HG03378 (cell line): Measurements from ENCODE around the gene KRTAP3-1.

ENCODE experiments used
- ATAC-seq: cut with Tn5 transposase; IDR thresholded peaks from one replicate; pipeline ENCODE4 v1.9.1; 2021; ENCODE audit warnings: mild to moderate bottlenecking, moderate library complexity; ENCODE audit not compliant: unreplicated experiment

The KRTAP3-1 gene

DNA sequence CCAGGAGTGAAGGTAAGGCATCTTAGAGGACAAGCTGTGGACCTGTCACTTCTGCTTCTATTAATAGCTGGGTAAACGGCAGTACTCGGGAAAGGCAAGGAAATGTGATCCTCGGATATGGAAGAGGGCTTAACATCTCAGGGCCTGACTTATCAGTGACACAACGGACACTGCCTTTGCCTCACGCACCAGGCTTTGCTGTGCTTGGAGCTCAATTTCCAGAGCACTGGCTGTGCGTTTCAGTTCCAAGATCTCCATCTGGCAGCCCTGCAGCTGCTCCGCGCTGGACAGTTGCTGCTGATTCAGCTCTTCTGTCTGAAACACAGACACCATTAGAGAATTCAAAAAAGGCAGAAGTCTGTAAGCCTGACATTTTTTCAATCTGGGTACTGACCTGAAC, 28.3 kb downstream of the KRTAP3-1 start:
- no peak for ATAC-seq

GRCh38 chr17:40980117-40980516, 28.8 kb downstream of the KRTAP3-1 start:
- no peak for ATAC-seq

DNA sequence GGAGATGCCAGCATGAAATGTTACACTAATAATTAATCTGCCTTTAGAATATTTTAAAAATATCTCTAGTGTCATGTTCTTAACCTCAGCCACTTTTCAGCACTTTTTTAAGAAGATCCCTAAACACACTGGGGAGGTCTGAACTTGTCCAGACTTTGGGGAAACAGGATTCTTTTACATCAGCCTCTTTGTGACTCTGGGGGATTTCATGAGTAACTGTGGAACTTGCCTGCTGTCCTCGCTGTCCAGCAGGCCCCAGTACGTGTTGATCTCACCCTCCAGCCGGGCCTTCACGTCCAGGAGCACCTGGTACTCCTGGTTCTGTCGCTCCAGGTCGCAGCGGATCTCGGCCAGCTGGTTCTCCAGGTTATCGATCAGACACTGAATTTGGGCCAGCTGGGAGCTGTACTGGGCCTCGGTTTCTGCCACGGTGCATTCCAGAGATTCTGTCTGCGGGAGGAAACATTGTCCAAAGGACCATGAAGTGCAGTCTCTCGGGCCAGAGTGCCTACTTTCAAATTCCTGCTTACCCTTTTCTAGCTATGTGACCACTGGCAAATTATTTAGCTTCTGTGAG, 30.3 kb downstream of the KRTAP3-1 start:
- ATAC-seq, result no peak

- no peak for ATAC-seq
Measured at GRCh38 chr17:40975516-40975915, 33.4 kb downstream of the KRTAP3-1 start.

DNA sequence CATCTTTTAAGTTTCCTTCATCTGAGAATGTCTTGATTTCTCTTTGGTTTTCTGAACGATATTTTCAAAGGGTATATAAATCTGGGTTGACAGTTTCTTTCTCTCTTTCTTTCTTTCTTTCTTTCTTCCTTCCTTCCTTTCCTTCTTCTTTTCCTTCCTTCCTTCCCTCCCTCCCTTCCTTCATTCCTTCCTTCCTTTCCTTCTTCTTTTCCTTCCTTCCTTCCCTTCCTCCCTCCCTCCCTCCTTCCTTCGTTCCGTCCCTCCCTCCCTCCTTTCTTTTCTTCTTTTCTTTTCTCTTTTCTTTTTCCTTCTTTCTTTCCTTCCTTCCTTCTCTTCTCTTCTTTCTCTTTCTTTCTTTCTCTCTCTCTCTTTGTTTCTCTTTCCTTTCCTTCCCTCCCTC, 34.6 kb downstream of the KRTAP3-1 start:
- no peak for ATAC-seq

DNA sequence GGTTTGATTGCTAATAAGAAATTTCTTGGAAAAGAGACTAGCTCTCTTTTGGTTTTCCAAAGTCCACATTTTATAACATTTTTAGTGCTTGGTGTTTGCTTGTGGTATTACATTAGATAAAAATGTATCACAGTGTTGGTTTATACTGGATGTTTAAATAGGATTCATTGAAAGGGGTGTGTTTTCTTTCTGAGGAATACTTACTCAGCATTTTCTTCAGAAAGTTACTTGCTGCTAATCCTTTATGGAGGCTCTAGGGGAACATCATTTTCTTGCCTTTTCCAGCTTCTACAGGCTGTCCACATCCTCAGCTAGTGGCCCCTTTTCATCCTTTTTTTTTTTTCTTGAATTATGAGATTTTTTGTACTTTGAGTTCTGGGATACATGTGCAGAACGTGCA, 41.3 kb downstream of the KRTAP3-1 start:
- ATAC-seq, result no peak

DNA sequence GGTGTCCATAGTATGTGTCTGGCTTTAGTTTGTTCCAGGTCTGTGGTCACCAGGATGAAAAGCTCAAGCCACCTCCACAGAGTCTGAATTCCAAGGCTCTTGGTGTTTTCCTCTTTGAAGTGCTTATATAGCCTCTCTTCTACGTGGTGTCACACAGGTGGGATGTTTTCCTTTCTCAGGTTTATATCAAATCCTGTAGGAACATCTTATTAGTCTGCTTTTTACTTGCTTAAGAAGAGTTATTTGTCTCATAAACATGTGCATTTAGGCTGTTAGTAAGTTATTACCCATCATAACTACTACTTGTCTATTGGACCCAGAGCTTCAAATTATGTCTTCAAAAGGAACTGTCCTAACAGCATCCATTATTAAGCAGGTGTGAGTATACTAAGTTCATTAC, 42.1 kb downstream of the KRTAP3-1 start, which contains the start of gene KRT39:
Gene KRT39, minus strand, starts transcription at position 101 of the 400 bp plus-strand sequence. Its CDS starts 92 bp downstream, at position 9.
- no peak for ATAC-seq

- ATAC-seq, result no peak
Measured at GRCh38 chr17:40963838-40964237, 45.1 kb downstream of the KRTAP3-1 start.

GRCh38 chr17:40962059-40962561, 46.8 kb downstream of the KRTAP3-1 start:
- ATAC-seq, result no peak

- no peak for ATAC-seq
Measured at GRCh38 chr17:40961591-40961990, 47.3 kb downstream of the KRTAP3-1 start.

GRCh38 chr17:40960144-40960543, 48.8 kb downstream of the KRTAP3-1 start:
- no peak for ATAC-seq
